Body of pancreas (tissue), 4 donors: Measurements from ENCODE around the gene HHATL. TPM values are rescaled to one million over a fixed set of nuclear protein-coding genes. Genes with fewer than 3 reads are reported as not detected.

ENCODE experiments used
- ATAC-seq: fragments of 150-250 bp; one replicate; pipeline ENCODE4 v1.9.1; 2016
- DNase-seq, 4 donors: peaks; one replicate each; pipeline ENCODE4 v3.0.0-alpha.2; 2019
- H3K27ac ChIP-seq, 4 donors: fragments of 200-600 bp; sonication (generic); 1 replicate in 3 of 4; 2 replicates in 1 of 4; pipeline versions ENCODE4 v1.5.1 to v1.6.1; 2016 to 2019; ENCODE audit warnings: mild to moderate bottlenecking in 1 of 4, mixed read lengths in 1 of 4, moderate library complexity in 1 of 4
- H3K27me3 ChIP-seq, 2 donors: fragments of 200-600 bp; sonication (generic); one replicate each; pipeline ENCODE4 v1.6.0; 2016; ENCODE audit warnings: mild to moderate bottlenecking in 1 of 2
- H3K36me3 ChIP-seq, 2 donors: fragments of 200-600 bp; sonication (generic); replicated peaks in 1 of 2; 2 replicates each; pipeline ENCODE4 v1.5.1; 2016; ENCODE audit warnings: low read depth in 2 of 2; ENCODE audit not compliant: insufficient read depth in 1 of 2
- H3K4me1 ChIP-seq: fragments of 200-600 bp; sonication (generic); one replicate; pipeline ENCODE4 v1.6.0; 2016
- H3K4me3 ChIP-seq, 2 donors: fragments of 200-600 bp; sonication (generic); 1 replicate in 1 of 2; 2 replicates in 1 of 2; pipeline ENCODE4 v1.5.1; 2016 to 2019
- H3K9me3 ChIP-seq, 3 donors: fragments of 200-600 bp; sonication (generic); 1 replicate in 2 of 3; 2 replicates in 1 of 3; pipeline ENCODE4 v1.5.1; 2016
- POLR2A ChIP-seq, 3 donors: fragments of 450-650 bp; IDR thresholded peaks; one replicate each; pipeline ENCODE4 v1.6.1; 2016; ENCODE audit warnings: antibody characterized with exemption in 3 of 3, mild to moderate bottlenecking in 2 of 3
- WGBS, 2 donors: methylation state at CpG; one replicate each; pipeline ENCODE4 v1.1.5; 2017; 5-methylcytosine and 5-hydroxymethylcytosine counted together
- intact Hi-C: fragments of 100-400 bp; cut with DNase I; formaldehyde crosslinking; loops from one replicate; pipeline ENCODE4 v1.15.1; 2023
- total RNA-seq, 2 donors: library from RNA; depleted of rRNA; stranded (reverse); fragments of >200 nt; gene quantifications; one replicate each; pipeline ENCODE4 v1.1.0, GENCODE V29; 2016
- TF ChIP-seq, protein P1 (sequence below), 7 experiments: fragments of 450-650 bp in 4 of 7; fragments of 200-600 bp in 3 of 7; sonication (generic) in 3 of 7; IDR thresholded peaks; one replicate each; pipeline ENCODE4 v1.5.1; 2016 to 2019; ENCODE audit warnings: antibody characterized with exemption in 7 of 7

HHATL gene
- total RNA-seq, 2 donors from 2014 or later, result 0.26 TPM; not detected in 1

DNA sequence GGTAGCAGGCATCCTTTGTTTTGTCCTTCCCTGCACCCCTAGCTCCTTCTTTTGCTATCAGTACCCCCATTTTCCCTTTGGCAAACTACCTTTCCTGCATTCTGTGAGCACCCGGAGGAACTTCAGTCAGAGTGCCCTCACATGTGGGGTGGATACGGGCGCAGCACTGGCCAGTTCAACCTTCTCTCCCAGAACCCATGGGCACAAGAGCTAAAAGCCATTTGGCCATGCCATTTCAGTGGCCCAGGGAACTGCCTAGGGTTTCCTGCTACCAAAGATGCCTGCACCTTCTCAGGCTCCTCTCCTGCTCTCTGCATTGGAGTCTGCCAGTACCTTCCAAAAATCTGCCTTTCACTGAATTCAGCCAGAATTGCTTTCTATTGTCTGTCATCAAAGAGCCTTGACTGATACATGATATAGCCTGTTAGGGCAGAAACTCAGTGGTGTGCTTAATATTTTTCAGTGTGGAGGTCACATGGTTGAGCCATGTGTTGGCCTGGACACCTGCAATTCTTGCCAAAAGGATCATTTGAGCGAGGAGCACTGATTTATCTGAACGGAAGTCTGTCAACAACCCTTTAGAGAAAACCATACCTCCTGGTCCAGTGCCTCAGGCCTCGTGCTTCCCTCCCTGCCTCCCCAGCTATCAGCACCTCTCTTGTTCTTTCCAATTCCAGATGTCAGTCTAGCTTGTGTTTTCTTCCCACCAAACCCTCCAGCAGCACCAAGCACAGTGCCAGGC, 27.0 kb upstream of the HHATL start:
- DNase-seq, result no peak

GRCh38 chr3:42728668-42729364, 26.2 kb upstream of the HHATL start:
- intact Hi-C loops, result no loop called here
- WGBS, 2 donors, result 67 to 82% methylated on average over 3 of the region's 3 CpGs
- Histone ChIP-seq H3K27me3 (no peaks in the 10 kb centered on the region), H3K36me3 (no peaks in the 10 kb centered on the region), H3K9me3 (no peaks in the 10 kb centered on the region), H3K27ac (no peak overlapping the region), H3K4me1 (peaks cover 12% of the 10 kb centered on the region), H3K4me3 (no peak overlapping the region)
- TF ChIP-seq POLR2A (IDR thresholded peaks at IDR 0.05), result no peak
- TF ChIP-seq, protein P1, sequence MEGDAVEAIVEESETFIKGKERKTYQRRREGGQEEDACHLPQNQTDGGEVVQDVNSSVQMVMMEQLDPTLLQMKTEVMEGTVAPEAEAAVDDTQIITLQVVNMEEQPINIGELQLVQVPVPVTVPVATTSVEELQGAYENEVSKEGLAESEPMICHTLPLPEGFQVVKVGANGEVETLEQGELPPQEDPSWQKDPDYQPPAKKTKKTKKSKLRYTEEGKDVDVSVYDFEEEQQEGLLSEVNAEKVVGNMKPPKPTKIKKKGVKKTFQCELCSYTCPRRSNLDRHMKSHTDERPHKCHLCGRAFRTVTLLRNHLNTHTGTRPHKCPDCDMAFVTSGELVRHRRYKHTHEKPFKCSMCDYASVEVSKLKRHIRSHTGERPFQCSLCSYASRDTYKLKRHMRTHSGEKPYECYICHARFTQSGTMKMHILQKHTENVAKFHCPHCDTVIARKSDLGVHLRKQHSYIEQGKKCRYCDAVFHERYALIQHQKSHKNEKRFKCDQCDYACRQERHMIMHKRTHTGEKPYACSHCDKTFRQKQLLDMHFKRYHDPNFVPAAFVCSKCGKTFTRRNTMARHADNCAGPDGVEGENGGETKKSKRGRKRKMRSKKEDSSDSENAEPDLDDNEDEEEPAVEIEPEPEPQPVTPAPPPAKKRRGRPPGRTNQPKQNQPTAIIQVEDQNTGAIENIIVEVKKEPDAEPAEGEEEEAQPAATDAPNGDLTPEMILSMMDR (IDR thresholded peaks at IDR 0.05), result no peak
- DNase-seq (no peak), ATAC-seq (no peak)

More for the DNA sequence above, 27.0 kb upstream of the HHATL start:
- intact Hi-C loops, result no loop called here
- 62 to 71% methylated on average over 6 of the region's 6 CpGs for WGBS, 2 donors
- no peak for ATAC-seq
- peaks cover 12% of the 10 kb centered on the region for H3K4me1 ChIP-seq
- no peaks in the 10 kb centered on the region for H3K9me3 ChIP-seq
- H3K36me3 ChIP-seq, result no peaks in the 10 kb centered on the region
- H3K4me3 ChIP-seq, result no peak overlapping the region
- no peak overlapping the region for H3K27ac ChIP-seq
- H3K27me3 ChIP-seq, result no peaks in the 10 kb centered on the region
- TF ChIP-seq POLR2A (IDR thresholded peaks at IDR 0.05), result no peak
- TF ChIP-seq, protein P1 (IDR thresholded peaks at IDR 0.05), result no peak

GRCh38 chr3:42728056-42728455, 25.5 kb upstream of the HHATL start:
- ATAC-seq, result no peak
- Histone ChIP-seq H3K36me3 (no peaks in the 10 kb centered on the region), H3K4me1 (peaks cover 12% of the 10 kb centered on the region), H3K9me3 (no peaks in the 10 kb centered on the region), H3K4me3 (no peak overlapping the region), H3K27me3 (no peaks in the 10 kb centered on the region), H3K27ac (no peak overlapping the region)
- 54 to 55% methylated on average over 3 of the region's 3 CpGs for WGBS, 2 donors
- TF ChIP-seq POLR2A (IDR thresholded peaks at IDR 0.05), result no peak
- TF ChIP-seq, protein P1 (IDR thresholded peaks at IDR 0.05), result no peak
- intact Hi-C loops, result no loop called here
- no peak for DNase-seq

DNA sequence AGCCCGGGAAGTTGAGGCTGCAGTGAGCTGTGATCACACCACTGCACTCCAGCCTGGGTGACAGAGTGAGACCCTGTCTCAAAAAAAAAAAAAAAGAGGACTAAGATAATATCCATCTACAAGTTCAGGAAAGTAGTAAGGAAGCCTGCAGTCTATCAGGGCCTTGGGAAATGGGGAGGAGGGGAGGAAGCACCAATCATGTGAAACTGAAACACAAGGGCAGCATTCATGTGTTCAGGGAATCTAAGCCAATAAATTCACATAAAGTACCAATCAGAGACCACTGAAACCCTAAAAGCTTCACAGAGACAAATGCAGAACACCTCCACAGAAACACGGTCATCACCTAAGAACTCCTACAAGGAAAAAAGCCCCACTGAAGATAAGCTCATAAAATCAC, 22.9 kb upstream of the HHATL start:
- Histone ChIP-seq H3K27me3 (no peaks in the 10 kb centered on the region), H3K4me3 (no peak overlapping the region), H3K36me3 (no peaks in the 10 kb centered on the region), H3K4me1 (no peaks in the 10 kb centered on the region), H3K27ac (no peak overlapping the region), H3K9me3 (no peaks in the 10 kb centered on the region)
- whole genome bisulfite sequencing, 2 donors, result 81 to 91% methylated on average over 2 of the region's 2 CpGs
- ATAC-seq, result no peak
- intact Hi-C loops, result no loop called here
- DNase-seq, result no peak
- TF ChIP-seq, protein P1 (IDR thresholded peaks at IDR 0.05), result no peak
- no peak for TF ChIP-seq POLR2A (IDR thresholded peaks at IDR 0.05)
